NCI-H226 (cell line): ENCODE measurements around the gene CLIC1.
A peak's percentile ranks its signal among the peaks of the same experiment; 100 is the strongest.

Experiments
- DNase-seq: peaks from one replicate; pipeline ENCODE4 v3.0.0-alpha.2; 2015

The CLIC1 gene

DNA sequence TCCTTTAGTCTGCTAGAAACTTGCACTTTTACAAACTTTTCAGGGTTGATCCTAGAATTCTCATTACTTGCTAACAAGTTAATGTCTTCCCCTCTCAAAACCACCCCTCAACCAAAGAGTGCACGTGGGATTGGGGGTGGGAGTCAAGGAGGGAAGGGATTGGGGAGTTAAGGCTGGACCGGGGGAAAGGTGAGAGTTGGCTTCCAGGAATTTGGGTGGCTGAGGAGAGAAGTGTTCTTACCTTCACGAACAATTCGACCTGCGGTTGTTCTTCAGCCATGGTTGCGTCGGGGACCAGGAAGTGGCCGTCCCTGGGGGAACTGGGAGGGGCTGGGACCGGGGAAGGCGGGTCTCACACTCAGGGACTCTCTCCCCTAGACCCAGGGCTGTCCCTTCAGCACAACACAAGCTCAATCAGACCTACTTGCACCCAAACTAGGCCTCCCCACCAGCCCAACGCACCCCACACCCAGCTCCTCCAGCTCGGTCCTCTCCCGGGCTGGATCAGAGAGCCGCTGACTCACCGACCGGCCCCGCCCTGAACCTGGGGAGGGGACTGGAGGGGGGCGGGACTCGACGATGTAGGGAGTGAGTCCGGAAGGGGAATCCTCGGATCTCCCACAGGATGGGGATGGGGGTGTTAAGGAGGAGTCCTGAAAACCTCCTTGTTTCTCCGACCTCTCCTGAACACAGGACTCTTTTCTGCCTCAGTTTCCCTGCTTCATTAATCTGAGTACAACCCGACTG is at the start of gene CLIC1:
Gene CLIC1, minus strand, starts transcription at position 510 of the 747 bp plus-strand sequence. Its CDS starts 230 bp downstream, at position 280.
- peak; percentile 89 for DNase-seq

DNA sequence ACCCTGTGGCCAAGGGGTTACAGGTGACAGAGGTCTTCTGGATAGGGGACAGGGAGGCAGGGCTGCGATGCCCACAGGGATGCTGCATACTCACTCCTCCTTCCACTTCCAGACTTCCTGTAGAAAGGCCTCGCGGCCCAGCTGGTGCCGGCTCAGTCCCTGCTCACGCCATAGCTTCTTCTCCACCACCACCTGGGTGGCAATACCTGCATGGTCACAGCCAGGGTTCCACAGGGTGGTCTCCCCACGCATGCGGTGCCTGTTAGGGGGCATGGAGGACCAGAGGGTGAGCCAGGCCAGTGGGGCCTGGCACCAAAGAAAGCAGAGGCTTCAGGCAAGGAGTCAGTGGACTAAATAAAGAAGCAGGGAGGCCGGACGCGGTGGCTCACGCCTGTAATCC is 49.1 kb upstream of the CLIC1 start:
- no peak for DNase-seq

DNA sequence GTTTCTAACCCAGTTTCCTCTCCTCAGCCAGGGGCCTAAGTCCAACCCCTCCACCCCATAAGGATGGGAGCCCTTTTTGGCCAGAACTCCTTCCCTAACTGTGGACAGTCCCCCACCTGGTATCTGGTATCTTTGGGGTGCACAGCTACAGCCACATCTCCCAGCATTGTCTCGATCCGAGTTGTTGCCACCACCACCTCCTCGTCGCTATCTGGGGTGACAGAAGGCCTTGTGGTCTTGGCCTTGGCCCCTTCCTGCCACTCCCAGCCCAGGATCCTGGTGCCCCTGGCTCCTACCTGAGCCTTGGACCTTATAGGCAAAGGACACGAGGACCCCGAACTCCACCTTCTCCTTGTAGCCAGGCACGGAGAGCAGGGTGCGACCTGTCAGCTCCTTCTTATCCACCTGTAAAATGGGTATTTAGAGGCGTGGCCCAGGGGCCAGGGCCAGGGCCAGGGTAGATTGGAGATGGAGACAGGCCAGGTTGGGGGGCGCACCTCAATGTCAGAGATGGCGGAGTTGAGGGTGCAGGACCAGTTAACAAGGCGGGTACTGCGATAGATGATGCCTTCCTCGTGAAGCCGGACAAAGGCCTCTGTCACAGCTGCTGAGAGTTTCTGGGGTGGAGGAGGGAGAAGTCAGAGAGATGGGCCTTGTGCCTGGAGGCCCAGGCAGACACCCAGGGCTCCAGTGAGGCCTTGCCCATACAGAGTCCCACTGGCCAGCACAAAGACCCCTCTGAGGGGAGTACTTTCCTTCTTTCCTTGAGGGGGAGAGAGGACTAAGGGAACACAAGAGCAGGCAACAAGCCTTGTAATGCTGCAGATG is 48.0 kb upstream of the CLIC1 start:
- no peak for DNase-seq

DNA sequence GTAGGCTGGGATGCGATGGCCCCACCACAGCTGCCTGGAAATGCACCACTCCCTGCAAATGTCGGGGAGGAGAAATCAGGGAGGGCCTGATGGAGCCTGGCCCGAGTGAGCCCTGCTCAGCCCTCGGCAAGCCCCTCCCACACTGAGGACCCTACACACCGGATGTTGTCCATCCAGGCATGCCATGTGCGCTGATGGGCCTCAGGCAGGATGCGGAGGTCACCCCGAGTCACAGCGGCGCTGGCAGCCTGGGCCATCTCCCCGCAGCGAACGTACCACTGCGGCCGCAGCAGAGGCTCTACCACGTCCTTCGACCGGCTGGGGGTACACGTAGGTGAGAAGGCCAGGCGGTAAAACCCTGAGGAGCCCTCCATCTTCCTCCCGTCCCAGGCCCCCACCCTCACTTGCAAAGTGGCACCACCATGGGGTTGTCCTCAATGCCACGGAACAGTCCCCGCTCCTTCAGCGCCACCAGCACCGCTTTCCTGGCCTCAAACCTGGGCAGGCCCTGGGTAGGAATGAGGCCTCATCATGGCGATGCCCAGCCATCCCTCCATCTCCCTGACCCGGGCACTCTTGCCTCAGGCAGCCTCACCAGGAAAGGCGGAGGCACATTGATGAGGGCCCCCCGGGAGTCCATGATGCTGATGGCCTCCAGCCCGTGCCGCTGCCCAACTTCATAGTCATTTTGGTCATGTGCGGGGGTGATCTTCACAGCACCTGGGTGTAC is 46.0 kb upstream of the CLIC1 start:
- no peak for DNase-seq

DNA sequence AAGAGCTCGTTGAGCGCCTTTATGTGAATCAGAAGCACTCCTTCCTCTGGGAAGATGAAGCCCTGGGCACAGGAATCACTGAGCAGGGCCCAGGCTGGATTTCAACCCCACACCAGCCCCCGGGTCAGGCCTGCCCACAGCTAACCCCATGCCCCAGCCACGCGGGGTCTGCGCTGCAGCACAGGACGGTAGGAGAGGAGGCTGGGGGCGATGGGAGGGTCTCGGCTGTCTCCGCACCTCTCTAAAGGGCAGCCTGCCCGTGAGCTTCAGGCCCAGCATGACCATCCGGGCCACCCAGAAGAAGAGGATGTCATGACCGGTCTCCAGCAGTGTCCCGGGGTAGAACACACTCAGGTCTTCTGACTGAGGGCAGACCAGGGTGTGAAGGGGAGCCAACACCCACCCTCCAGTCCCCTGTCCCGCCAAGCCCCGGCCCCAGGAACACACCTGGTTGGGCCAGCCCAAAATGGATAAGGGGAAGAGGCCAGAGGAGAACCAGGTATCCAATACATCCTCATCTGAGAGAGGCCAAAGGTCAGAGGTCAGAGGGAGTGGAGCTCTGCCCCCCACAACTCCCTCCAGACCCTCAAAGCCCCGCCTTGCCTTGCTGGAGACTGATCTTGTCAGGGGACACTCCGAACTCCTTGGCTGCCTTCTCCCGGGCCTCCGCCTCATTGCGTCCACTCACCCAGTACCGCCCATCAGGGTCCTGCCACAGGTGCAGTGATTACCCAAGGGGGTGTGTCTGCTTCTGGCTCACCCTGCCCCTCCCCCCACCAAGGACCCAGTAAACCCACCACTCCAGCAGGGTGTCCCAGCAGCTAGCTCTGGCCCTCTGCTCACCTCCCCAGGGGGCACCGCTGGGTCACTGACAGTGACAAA is 45.2 kb upstream of the CLIC1 start:
- no peak for DNase-seq

DNA sequence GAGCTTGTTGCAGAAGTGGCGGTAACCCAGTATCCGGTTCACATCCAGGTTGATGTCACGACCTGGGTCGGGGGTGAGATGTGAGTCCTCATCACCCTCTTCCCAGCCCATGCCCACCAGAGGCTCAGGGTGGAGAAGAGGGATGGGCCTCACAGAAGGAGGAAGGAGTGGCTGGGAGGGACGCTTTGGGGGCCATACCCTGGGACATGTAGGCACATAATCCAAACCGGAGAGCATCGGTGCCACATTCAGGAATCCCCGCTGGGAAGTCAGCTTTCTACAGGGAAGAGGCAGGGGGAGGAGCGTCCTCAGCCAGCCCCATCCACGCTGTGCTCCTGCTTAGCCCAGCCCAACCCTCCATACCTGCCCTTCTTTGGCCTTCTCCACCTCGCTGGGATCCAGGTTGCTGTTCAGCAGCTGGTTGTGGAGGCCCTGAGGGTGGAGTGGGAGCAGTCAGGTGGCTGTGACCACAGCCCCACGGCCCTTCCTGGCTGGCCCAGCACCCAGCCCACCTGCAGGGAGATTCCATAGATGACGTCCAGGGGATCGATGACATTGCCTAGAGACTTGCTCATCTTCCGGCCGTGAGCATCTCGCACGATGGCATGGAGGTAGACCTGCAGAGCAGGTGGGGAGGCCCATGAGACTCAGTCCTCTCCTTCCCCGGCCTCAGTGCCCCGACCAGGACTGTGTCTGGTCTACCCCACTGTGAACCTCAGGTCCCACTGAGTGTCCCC is 44.3 kb upstream of the CLIC1 start:
- DNase-seq = no peak

DNA sequence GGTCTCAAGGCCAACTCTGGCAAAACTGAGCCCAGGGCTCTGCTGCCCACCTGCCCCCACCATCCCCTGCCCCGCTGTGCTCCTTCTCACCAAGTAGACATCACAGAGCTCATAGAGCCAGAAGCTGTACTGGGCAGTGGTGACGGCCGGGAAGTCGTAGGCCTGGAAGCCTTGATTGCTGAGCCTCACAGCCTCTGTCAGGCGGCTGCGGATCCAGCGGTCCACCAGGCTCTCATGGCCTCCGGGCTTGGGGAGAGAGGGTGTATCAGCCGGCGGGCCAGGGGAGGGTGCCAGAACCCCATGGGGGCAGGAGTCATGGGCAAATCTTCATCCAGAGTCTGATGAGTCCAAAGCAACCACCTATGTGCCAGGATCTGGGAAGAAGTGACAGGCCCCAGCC is 43.6 kb upstream of the CLIC1 start:
- DNase-seq = no peak

DNA sequence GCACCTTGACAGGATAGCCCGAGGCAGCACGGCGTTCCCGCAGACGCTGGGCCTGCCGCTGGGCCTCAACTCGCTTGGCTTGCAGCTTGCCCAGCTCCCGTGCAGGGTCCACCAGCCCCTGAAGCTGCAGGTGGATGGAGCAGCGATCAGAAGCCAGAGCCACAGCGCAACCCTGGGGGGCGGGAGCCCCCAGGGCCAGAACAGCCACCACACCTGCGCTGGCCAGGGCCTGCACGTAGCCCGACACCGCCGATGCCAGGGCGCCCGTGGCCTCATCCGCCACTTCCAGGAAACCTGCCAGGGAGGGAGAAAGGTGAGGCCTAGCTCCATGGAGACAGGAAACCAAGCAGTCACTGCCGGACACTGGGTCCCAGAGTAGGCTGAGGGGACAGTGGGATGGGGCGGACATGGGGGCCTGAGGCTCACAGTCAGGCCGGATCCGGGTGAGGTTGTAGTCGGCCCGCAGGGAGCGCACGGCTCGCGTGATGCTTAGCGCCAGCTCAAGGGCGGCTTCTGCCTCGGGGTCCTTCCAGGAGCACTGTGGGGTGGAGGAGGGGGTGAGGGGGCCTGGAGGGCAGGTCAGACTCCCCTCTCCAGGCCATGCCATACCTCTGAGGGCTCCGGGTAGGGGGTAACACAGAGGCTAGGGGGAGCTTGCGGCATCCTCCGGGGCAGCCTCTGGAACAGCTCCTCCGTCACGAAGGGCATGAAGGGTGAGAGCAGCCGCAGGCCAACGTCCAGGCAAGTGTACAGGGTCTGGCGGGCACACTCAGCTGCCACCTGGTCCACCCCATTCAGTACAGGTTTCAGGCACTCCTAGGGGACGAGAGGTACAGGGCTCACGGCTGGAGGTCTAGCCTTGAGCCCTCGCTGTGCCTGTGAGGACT is 42.9 kb upstream of the CLIC1 start:
- DNase-seq = no peak

DNA sequence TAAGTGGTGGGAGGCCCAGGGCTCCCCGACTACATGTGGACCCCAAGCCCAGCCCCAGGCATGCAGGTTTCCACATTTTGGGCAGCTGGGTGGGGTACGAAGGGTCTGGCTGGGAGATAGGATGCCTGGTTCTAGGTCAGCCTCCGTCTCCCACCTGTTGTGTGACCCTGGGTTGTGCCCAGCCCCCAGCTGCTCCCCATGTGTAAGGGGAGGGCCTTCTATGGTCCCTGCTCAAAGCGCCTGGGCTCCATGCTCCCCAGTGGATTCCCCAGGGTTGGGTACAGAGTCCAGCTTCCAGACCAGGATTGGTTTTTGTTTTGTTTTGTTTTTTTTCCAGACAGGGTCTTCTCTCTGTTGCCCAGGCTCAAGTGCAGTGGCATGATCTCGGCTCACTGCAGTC is 41.9 kb upstream of the CLIC1 start:
- DNase-seq = no peak

DNA sequence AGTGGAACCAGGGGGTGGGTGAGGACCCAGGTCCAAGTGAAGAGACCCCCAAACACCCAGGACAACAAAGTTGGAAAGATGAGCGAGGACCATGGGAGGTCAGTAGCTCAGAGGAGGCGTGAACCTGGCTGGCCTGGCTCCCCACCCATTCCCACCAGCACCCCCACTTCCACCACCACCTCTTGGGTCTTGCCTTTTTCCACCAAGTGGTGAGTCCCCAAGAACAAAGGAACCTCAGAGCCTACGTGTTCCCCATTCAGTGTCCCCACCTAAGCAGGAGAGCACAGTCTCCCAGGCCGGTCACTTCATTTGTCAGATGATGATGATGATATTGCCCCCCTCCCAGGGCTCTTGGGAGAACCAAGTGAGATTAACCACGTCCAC is 41.3 kb upstream of the CLIC1 start:
- DNase-seq = no peak

DNA sequence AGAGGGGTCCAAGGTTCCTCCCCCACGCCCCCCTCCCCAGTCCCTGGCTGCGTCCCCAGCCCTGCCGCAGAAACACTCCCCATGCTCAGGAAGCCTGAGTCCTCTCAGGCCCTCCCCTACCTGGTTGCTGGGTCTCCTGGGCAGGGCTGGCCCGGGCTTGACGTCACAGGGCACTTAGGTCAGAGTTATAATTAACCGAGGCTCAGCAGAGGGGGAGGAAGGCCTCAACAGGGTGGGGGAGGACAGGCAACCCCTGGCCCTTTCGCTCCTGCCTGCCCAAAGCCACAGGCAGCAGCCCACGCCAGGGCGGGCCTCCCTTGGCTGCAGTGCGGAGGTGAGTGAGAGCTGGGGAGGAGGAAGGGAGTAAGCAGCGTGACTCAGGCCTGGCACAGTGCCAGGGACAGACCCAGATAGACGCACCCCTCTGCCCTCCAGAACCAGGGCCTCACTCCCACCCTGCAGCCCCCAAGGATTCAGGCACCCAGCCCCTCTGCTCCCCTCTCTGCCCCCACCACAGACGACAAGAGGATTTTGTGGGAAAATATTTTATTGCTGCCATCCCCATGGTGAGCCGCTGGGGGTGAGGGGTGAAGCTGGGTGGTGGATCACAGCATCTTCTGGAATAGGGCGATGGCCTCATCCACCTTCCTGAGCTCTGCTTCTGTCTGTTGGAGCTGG is 40.8 kb upstream of the CLIC1 start, which contains the start of gene VWA7:
Gene VWA7, minus strand, starts transcription at position 340 of the 678 bp plus-strand sequence. CDS start 549 bp downstream, outside the sequence.
- peak; percentile 98 for DNase-seq

DNA sequence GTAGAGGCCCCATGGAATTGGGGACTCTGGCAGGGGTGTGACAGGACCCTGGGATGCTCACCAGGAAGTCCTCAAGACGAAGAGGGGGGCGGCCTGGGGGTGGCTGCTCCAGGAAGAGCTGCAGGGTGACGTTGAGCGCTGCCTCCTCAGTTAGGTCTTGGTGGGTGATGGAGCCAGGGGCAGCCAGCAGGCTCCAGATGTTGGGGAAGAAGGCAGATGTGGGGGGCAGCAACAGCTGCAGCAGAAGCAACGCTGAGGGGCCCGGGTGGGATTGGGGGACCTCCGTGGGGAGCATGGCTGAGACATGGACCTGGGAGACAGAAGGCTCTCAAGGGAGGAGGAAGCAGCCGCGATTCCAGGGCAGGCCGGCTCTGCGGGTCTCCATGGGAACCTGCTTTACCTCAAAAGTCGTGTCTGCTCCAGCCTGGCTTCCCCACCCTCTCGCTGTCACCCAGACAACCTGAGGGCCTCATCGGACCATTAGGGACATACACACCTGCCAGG is 40.2 kb upstream of the CLIC1 start:
- no peak for DNase-seq

DNA sequence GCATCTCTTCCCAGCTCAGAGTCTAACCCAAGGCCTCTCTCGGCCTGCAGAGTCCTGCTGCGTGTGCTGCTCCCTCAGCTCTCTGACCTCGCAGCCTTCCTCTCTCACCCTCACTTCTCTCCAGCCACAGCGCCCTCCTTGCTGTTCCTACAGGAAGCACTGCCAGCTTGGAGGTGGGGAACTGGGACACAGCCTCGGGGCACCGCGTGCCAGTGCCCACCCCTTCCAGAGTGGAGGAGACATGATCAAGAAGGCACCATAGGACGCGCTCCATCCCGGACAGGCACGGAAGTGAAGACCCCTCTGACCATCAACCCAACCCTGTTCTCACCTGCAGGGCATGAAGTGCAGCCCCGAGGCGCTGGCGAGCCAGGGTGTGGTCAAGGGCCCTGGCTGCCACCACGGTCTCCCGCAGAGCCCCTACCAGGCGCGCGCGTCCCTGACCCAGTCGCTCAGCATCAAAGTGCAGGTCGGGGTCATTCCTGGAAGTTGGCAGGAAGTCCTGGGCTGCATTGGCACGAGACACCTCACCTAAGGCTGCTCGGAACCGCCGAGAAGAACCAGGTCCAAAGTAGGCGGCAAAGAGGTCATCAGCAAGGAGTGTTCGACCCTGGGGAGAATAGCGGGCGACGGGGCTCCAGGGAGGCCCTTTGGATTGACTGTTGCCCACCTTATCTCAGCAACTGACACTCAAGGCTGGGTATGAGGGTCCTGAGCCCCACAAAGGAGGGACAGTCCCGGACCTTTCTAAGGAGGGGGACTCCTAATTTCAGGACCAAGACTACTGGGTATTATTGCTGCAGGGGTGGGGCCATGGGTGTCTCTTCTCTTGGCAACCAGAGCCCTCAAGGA is 39.5 kb upstream of the CLIC1 start:
- DNase-seq = no peak

DNA sequence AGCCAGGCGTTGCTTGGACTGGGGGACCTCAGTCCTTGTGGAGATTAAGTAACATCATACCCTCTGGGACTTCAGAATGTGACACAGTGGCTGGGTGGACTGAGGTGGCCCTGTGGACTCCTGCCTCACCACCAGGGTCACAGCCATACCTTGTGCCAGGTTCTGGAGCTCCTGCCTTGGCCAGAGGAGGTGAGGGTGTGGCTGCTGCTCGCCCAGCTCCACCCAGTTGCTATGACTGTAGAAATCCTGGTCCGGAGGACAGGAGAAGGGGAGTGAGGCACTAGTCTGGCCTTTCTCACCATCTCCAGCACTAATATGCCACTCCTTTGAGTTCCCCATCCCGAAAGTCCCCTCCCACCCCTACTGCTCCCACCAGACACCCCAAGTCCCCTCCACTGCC is 38.9 kb upstream of the CLIC1 start:
- no peak for DNase-seq

DNA sequence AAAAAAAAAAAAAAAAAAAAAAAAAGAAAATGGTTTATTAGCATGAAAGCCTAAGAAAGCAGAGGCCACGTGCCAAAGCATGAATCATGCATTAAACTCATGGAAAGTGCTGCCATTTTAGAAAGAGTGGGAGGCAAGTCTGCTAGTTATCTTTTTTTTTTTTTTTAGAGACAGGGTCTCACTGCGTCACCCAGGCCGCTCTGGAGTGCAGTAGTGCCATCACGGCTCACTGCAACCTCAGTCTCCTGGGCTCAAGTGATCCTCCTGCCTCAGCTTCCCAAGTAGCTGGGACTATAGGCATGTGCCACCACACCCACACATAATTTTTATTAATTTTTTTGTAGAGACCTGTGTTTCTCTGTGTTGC is 35.6 kb upstream of the CLIC1 start:
- no peak for DNase-seq

DNA sequence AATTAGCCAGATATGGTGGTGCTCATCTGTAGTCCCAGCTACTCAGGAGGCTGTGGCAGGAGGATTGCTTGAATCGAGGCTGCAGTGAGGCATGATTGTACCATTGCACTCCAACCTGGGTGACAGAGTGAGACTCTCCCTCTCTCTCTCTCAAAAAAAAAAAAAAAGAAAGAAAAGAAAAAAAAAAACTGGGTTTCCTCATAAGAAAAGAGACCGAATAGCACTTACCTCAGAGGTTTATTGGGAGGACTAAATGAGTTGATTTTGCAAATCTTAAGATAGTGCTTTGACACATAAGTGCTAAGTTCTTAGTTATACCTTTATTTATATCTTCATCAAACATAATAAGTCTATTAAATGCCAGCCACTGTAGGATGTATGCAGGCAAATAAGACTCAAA is 34.5 kb upstream of the CLIC1 start:
- DNase-seq = no peak

DNA sequence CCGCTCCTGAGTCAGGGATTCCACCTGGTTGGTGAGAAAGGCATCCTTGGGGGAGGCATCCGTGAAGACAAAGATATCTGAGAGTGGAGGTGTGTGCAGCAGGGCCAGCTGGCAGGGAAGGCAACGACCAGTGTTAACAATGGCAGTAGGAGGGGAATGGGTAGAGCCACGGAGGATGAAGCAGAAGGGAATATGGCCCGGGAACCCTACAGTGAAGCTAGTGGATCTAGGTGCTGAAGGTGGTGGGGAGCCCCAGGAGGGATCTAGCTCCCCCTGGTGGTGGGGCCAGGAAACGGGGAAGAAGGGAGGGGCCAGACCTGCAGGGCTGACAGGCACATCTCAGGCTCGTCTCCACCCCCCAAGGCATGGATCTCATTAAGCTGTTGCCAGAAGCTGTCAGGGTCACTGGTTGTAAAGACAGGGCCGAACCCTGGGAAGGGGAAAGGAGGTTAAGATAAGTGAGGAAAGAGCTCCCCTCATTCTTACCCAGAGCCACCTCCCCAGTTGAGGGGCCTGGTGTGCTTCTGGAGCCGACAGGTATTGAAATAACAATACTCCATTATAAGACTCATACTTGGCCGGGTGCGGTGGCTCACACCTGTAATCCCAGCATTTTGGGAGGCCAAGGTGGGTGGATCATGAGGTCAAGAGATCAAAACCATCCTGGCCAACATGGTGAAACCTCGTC is 33.5 kb upstream of the CLIC1 start:
- peak; percentile 39 for DNase-seq
